Fibroblast of skin of scalp (primary cell): Measurements from ENCODE around the gene MAMLD1.

Experiments used
- DNase-seq: peaks from one replicate; pipeline ENCODE4 v3.0.0-alpha.2; 2013

The MAMLD1 gene

DNA sequence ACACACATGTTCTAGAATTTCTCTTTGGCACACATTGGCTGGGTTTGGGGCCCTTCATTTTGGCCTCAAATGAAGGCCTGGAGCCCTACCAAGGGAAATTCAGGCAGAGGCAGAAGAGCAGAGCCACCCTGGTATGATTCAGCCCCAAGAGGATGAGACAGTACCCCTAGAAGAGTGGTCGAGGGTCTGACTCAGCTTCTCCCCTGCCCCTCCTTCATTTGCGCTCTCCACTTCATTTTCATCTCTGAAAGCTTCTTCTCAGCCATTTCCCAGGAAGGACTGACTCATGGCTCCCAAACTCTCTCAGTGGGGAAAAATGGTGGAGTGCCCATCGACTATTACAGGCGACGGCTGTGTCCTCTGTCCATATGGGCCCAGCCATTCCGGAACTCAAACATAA lies 43.5 kb downstream of the MAMLD1 start:
- DNase-seq = peak; percentile 3

DNA sequence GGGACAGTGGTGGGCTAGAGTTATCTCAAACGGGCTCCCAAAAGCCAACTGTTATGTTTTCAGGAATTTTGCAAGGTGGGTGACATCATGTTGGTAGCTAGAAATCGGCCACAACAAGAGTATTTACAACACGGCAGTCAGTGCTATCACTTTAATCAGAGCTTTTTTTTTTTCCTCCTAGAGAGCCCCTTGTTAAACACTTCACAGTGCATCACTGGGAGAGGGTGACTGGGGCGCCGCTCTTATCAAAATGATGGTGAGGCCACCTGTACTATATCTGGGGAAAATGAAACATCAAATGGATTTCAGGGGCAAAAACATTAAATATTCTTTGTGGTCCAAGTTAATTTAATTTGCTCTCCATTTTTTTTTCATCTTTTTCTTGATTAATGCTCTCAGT lies 44.9 kb downstream of the MAMLD1 start:
- no peak for DNase-seq

DNA sequence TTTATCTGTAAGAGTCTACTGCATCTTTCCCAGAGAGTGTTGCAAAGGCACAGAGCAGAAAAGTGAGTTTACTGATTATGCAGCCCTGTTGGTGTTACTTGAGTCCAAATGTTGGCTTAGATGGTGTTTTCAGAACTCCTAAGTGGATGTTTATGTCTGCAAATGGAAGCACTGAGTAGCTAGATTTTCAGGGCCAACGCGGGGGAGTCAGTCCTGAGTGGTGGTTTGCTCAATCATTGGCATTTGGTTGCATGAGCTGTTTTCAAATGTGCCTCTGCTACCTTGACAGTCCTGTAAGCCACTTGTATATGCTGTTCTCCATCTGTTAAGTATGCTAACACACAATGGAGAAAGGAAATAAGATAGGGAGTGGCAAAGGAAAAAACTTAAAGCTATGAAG lies 45.4 kb downstream of the MAMLD1 start:
- DNase-seq = no peak

DNA sequence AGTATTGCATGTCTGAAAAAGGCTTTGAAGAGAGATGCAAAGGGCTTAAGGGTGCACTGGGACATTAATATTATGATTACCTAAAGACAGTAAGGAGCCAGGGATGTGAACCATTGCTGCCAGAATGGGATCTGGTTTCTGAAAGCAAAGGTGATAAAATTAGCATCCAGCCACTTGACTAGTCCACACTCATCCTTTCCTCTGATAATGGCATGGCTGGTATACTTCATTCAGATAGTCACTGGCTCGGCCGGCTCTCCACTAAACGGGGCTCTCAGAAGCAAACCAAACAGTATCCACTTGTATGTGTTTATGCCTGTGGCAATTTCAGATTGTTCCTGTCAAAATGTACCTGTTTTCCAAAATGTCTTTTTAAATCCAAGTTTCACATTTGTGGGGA lies 46.4 kb downstream of the MAMLD1 start:
- DNase-seq = no peak

DNA sequence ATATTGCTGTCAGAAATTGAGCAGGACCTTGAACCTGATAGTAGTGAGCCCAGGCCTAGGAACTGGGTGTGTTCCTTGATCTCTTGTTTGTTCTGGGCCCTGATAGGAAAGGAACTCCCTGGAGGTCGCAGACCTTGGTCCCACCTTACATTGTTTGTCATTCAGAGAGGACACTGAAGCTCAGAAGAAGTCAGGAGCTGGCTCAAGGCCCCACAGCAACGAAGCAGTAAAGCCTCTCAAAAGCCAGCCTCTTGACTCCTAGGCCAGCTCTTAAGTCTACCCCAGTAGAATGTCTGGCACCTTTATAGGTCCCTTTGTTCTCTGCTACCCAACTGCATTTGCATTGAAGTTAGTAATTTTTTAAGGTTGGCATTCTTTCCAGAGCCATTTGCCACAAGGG lies 46.8 kb downstream of the MAMLD1 start:
- no peak for DNase-seq

DNA sequence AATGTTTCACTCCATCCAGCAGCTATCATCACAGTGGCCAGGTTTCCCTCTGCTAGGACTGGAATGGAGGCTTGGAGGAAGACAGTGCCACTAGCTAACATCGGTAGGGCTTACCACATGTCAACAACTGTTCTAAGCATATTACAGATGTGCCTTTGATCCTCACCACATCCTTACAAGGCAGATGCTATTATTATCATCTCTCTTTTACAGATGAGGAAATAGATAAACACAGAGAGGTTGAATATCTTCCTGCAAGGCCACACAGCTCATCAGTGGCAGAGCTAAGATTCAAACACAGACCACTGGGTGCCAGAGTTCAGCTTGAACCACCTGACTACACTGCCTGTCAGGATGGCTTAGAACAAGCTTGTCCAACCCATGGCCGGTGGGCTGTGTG lies 47.4 kb downstream of the MAMLD1 start:
- DNase-seq = no peak

DNA sequence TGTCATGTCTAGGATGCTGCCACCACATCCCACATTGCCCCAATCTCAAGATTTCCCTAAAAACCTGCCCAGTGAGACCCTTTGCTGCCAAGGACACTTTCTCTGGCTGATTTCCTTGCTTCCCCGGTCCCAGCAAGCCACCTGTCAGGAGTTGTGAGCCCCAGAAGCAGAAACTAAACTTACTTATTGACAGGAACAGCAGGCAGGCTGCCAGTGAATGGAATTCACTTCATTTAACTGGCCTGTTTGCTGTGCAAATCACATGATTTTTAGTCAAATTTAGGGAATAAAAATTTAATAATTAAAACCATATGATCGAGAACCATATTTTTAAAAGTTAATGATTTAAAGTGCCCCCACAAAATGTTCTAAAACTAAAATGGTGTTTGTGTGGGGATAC lies 48.5 kb downstream of the MAMLD1 start:
- DNase-seq = no peak

DNA sequence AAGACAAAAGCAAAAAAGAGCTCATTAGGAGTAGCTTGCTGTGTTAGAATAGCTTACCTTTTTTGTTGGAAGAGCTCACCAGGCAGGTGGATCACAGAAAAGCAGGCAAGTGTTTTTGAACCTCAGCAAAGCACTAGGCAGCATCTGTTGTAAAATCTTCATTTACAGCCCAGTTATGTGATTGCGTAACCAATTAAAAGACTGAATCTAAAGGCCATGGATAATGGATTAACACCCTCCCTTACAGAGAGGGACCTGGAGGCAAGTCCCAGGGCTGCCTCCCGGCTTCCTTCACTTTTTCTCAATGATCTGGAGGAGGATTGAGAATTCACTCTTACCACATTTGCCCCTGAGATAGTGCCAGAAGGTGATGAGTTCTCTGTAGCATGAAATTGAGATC lies 51.1 kb downstream of the MAMLD1 start:
- no peak for DNase-seq

DNA sequence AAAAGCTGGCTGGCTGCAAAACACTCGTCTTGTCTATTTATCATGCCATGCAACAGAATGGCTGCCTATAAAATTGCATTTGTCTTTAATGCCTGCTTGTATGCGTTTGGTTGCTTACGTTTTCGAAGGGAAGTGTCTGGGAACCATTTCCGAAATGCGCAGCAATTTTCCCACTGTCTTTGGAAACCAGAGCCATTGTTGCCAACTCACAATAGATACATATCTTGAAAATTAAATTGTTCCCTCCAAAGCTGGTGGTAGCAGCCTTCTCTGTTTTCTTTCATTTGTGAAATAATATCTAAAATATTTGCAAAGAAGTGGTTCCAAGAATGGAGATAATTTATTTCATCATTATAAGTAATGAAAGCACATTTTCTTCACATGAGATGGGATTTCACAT lies 53.4 kb downstream of the MAMLD1 start:
- DNase-seq = no peak

DNA sequence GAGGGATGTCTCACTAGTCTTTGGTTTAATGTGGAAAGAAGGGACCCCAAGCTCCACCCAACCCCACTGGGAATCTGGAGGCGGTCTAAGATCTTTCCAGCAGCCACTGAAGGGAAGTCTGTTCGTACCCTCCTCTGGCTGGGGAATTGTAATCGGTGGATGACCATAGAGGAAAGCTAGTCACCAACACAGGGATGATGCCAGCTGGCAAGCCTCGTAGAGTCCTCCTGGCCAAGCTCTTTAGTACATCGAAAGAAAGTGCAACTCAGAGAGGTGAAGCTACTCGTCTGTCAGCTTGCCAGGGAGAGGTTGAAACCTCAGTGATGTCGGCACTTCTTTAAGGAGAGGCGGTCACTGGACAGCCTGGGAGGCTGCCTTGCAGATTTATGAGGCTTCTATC lies 58.7 kb downstream of the MAMLD1 start:
- no peak for DNase-seq

DNA sequence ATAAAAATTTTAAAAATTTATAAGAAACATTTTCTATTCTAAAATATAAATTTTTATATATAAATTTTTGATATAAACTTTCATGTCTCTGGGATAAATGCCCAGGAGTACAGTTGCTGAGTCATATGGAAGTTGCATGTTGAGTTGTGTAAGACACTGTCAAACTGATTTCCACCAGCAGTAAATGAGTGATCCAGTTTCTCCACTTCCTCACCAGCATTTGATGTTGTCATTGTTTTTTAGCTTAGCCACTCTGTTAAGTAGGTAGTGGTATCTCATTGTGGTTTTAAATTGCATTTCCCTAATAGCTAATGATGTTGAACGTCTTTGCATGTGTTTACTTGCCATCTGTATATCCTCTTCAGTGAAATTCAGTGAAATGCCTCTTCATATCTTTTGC lies 66.5 kb downstream of the MAMLD1 start:
- DNase-seq = peak; percentile 54

DNA sequence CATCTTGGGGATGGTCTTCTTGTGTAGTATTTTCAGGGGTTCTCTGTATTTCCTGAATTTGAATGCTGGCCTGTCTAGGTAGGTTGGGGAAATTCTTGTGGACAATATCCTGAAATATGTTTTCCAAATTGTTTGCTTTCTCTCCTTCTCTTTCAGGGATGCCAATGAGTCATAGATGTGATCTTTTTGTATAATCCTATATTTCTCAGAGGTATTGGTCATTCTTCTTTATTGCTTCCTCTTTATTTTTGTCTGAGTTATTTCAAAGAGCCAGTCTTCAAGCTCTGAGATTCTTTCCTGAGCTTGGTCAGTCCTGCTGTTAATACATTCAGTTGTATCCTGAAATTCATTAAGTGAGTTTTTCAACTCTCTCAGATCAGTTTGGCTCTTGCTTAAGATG lies 73.1 kb downstream of the MAMLD1 start:
- DNase-seq = no peak

DNA sequence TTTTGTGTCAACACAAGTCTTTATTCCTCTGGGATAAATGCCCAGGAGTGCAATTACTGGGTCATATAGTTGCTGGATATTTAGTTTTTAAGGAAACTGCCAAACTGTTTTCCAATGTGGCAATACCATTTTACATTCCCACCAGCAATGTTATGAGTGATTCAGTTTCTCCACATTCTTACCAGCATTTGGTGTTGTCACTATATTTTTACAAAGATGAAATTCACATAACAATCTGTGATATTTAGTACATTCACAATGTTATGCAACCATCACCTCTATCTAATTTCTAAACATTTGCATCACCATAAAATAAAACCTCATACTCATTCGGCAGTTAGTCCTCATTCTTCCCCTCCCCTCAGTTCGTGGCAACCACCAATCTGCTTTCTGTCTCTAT lies 75.0 kb downstream of the MAMLD1 start:
- DNase-seq = peak; percentile 65

DNA sequence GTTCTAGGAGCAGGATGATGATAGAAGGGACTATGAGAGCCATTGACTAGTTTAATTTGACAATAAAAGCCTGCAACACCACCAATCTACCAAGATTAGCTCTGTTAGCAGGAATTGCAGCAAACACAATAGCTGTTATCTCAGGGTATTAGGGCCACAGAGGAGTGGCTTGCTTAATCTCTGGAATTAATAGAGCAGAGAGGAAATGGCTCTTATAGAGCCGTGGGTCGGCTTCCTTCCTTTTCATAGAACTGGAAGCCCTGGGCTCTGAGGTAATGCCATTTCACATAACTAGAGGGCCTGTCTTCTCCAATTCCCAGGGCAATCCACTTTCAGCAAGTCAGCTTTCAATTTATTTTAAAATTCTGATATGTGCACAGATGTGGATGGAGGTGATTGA lies 83.0 kb downstream of the MAMLD1 start:
- DNase-seq = no peak

DNA sequence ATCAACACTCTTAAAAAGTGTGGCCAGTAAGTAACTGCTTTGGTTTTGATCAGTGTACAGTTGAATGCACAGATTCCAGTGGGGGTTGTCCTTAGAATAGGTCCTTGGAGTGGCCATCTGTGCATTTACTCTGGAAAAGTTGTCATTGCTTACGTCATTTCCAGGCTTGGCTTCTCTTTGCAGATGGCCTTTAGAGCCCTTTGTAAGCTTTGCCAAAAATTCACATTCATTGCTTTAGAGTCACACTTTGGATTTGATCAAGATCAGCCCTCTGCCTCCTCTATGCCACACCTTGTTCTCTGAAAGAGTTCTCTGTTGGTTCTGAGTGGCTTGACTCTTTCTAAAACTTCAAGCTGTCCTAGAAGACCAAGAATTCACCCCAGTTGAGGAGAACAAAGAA lies 83.9 kb downstream of the MAMLD1 start:
- DNase-seq = no peak

DNA sequence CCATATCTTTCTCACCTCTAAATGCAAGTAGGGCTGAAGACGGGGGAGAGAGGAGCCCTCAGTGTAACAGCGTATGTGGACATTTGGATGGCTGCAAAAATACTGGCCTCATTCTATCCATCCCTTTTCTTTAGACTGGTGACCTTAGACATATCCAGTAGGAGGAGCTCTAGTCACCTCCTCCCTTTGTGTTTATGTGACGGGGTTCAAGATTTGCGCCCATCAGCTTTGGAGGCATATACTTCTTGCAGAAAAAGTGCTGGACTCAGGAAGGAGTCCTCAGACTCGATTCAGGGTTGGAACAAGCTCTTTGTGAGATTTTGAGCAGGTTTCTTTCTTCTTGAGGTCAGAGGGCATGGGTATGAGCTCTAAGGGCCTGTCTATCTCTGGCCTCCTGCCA lies 86.2 kb downstream of the MAMLD1 start:
- DNase-seq = no peak

DNA sequence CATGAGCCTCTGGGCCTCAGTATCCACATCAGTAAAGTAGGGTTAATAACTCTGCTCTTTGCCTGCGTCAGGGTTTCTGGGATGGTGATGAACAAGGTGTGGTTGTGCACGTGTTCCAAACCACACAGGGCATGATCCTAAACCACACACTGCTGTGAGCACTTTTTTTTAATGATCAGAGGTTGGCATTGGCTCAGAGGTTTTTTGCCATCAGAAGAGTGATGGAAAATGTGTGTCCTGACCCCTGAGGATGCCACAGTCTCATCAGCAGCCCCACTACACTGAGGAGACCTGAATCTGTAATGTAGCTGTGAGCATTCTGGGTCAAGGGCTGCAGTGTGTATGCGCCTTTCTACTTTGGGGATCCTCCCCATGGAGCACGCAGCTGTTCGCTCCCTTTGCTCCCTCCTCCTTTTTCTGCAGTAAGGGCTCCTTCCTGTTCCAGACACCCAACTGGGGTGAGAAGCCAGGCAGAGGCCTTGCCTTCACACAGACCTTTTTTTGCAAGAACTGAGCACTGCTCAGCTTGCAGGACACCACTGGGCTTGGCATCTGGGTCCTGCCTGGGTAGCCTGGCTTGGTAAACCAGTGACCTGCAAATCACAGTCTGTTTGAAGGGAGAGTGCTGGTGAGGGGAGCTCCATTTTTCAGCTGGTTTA lies 87.5 kb downstream of the MAMLD1 start:
- no peak for DNase-seq

DNA sequence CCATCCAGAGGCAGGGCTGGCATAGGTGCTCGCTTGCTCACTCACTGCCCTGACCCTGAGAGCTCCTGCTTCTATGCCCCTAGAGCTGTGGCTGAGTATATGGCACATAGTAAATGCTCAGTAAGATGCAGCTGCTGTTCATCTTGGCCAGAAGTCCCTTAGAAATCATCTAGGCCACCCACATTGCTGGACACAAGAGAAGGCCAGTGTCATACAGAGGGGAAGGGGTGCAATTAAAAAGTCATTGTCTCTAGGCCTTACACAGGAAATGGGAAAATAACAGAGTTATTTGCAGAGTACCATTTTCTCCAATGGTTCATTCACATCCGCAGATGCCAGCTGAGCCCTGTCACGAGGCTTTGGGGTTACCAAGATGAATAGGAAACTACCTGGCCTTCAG lies 88.8 kb downstream of the MAMLD1 start:
- DNase-seq = no peak

DNA sequence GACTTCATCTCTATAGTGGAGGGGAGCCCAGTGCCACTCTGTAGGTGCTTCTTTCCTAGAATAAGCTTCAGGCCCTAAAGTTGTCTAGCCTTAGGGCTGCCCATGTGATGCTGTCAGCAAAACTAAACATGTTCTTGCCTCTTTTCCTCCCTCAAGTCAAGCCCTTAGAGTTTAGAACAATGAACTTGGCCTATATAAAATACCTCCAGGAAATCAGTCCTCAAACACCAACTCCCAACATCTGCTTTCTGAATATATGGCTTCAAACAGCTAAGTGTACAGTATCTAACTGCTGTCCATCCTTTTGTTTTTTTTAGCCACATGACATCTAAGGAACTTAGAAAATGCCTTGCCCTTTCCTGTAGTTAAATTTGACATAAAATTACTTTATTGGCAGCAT lies 91.0 kb downstream of the MAMLD1 start:
- DNase-seq = no peak

DNA sequence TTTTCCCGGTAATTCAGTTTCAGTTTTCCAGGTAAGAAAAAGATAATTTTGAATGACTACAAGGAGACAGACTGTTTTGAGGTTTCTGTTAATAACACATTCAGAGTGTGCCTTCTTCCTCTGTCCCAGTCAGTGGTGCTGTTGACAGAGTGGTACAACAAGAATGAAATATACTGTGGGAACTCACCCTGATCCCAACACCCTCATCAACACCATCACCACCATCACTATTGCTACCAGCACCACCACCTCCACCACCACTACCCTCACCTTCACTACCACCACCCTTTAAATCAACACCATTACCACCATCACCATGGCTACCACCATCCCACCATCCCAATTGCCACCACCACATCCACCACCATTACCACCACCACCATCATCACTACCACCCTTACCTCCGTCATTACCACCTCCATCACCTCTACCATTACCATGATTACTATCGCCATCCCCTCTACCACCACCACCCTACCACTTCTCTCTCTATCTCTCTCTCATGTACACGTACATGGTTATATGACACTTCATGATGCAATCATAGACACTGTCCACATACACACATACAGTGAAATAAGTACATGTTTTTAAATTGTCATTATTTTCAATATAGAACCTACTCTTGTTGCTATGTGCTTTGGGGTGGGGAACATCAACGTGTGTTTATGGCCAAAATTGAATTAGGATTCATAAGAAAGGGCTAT lies 91.5 kb downstream of the MAMLD1 start:
- DNase-seq = no peak

DNA sequence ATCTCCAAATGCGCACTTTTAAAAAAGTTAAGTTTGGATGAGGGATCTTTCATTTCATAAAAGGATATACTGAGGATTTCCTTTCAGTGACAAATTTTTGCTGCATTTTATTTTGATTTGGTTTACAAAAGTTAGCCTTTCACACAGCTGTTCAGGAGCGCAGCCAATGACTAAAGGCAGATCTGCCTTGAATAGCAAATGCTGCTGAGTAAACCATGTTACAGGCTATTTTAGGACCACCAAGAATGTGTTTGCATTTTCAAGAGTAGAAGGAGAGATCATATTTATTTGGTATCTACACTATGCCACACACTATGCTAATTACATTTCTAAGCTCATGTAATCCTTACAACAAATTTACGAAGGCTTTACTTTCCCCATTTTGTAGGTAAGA lies 92.1 kb downstream of the MAMLD1 start:
- DNase-seq = no peak

DNA sequence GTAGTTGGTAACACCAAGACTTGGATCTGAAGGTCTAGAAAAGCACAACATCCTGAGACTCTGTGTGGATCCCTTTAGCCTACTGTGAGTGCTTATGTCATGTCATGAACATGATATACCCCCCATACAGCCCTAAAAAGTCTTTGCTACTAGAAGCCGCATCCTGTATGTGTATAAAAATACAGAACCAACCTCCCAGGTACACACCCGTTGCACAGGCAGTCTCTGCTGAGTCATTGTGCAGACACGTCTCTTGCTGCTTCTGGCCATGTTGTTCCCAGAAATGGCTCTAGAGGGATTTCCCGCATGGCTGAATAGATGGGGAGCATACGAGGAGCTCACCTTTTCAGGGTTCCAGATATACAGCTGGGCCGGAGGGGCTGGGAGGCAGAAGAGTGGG lies 93.3 kb downstream of the MAMLD1 start:
- DNase-seq = no peak

DNA sequence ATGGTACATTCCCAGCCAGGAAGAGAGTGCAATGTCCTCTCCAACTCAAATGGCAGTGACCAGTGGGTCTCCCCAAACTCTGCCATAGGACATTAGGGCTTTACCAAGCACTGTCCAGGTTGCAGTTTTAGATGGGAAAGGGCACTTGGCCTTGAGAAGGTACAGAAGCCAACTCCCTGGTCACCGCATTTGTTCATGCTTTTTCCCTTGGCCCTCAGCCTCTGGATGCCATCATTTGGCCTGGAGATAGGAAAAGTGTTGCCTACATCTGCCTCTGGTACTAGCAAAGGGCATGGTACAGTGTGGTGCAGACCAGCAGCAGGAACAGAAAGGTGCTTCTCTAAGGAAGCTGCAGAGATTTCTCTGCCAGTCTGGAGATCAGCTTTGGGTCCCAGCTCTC lies 93.8 kb downstream of the MAMLD1 start:
- no peak for DNase-seq

DNA sequence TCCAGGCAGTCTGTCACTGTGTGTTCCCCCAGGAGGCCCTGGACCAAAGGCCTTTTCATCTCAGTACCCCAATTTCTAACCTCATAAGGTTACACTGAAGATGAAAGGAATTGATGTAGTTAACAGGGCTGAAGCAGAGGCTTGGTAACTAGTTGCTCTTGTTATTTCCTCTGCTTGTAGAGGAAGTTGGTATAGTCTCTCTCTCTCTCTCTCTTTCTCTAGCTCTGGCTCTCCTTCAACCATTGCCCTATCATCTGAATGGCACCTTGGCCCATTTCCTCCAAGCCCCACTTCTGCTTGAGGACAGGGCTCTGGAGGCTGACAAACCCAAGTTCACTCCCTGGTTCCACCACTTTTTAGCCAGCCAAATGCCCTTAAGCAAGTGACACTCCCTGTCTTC lies 96.1 kb downstream of the MAMLD1 start:
- no peak for DNase-seq

DNA sequence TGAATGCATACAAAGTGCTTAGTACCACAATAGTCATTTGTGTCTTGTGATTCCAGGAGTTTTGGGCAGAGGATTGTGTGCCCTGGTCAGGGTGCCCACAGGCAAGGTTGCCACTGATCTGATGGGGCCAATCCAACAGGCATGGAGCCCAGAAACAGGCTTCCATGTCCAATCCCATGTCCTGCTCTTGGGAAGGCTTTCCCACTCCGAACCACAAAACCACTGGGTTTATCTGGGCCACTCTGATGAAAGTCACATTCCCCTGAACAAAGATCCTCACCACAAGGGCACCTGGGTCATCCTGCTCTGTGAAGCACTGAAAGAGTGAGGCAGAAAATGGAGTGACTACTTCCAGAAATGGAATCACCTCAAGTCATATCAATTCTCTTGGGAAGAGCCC lies 96.9 kb downstream of the MAMLD1 start:
- DNase-seq = no peak
